ENCODE measurements around the gene RNF150.
"Not testable (repeated sequence)": the region's sequence is repeated elsewhere in the genome, so short reads cannot be mapped to it uniquely, and the experiment has no call there.

Gene RNF150

DNA sequence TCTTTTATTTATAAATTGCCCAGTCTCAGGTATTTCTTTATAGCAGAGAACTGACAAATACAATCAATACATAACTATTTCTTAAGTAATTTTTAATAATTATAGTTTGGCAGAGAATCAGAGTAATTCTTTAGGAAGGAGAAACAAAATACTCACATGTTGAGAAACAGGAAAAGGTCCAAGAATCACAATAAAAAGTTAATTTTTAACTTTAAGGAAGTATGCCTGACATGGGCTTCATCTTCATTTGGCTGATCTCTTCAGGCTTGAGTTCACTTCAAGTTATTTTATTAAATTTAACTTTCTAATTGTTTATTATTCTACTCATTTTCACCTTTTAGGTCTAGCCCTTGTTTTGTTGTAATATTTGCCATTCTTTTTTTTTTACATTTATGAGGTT is 36.1 kb upstream of the RNF150 start:
- DNase-seq (ENCODE audit: low read depth) = no peak
- no peak overlapping the region for H3K4me3 ChIP-seq (ENCODE audit: control insufficient read depth, low read depth, low read length)
- TF ChIP-seq, protein P1, sequence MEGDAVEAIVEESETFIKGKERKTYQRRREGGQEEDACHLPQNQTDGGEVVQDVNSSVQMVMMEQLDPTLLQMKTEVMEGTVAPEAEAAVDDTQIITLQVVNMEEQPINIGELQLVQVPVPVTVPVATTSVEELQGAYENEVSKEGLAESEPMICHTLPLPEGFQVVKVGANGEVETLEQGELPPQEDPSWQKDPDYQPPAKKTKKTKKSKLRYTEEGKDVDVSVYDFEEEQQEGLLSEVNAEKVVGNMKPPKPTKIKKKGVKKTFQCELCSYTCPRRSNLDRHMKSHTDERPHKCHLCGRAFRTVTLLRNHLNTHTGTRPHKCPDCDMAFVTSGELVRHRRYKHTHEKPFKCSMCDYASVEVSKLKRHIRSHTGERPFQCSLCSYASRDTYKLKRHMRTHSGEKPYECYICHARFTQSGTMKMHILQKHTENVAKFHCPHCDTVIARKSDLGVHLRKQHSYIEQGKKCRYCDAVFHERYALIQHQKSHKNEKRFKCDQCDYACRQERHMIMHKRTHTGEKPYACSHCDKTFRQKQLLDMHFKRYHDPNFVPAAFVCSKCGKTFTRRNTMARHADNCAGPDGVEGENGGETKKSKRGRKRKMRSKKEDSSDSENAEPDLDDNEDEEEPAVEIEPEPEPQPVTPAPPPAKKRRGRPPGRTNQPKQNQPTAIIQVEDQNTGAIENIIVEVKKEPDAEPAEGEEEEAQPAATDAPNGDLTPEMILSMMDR (conservative IDR thresholded peaks at IDR 0.05; ENCODE audit: control insufficient read depth, insufficient read depth, low read depth, low read length) = no peak

DNA sequence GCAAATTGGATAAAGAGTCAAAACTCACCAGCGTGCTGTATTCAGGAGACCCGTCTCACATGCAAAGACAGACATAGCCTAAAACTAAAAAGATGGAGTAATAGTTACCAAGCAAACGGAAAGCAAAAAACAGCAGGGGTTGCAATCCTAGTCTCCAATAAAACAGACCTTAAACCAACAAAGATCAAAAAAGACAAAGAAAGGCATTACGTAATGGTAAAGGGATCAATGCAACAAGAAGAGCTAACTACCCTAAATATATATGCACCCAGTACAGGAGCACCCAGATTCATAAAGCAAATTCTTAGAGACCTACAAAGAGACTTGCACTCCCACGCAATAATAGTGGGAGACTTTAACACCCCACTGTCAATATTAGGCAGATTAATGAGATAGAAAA is 31.7 kb upstream of the RNF150 start:
- not testable (repeated sequence) for DNase-seq (ENCODE audit: low read depth); H3K4me3 ChIP-seq (ENCODE audit: control insufficient read depth, low read depth, low read length)

DNA sequence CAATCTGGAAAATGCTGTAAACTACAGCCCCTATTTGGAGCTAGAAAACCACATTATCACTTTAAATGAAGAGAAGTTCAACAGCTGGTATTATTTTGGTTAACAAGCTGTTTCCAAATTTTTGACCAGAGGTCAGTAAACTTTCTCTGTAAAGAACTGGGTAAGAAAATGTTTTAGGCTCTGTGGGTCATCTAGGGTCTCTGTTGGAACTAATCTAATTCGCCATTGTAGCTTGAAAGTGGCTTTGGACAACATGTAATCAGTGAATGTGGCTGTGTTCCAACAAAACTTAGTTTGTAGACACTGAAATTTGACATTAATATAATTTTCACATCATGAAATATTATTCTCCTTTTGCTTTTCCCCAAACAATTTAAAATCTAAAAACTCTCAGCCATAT is 25.8 kb upstream of the RNF150 start:
- TF ChIP-seq, protein P1 (conservative IDR thresholded peaks at IDR 0.05; ENCODE audit: control insufficient read depth, insufficient read depth, low read depth, low read length) = no peak
- H3K4me3 ChIP-seq (ENCODE audit: control insufficient read depth, low read depth, low read length) = no peak overlapping the region

DNA sequence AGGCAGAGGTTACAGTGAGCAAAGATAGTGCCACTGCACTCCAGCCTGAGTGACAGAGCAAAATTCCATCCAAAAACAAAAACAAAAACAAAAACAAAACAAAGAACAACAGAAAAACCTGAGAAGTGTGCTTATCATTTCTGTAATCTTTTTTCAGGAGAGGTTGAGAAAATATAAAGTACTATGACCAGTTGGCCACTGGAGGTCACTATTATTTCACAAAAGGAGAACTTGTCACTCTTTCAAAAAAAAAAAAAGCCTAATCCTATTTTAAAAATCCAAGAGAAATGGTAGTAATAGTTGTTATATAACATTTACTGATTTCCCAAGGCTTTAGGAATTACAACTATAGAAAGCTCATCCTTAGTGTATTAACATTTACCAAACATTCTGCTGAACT is 24.9 kb upstream of the RNF150 start:
- no peak overlapping the region for H3K4me3 ChIP-seq (ENCODE audit: control insufficient read depth, low read depth, low read length)
- peak; percentile 51 for DNase-seq (ENCODE audit: low read depth)
- TF ChIP-seq, protein P1 (conservative IDR thresholded peaks at IDR 0.05; ENCODE audit: control insufficient read depth, insufficient read depth, low read depth, low read length) = peak; percentile 46

More for the DNA sequence above, 25.8 kb upstream of the RNF150 start:
- no peak for DNase-seq (ENCODE audit: low read depth)

DNA sequence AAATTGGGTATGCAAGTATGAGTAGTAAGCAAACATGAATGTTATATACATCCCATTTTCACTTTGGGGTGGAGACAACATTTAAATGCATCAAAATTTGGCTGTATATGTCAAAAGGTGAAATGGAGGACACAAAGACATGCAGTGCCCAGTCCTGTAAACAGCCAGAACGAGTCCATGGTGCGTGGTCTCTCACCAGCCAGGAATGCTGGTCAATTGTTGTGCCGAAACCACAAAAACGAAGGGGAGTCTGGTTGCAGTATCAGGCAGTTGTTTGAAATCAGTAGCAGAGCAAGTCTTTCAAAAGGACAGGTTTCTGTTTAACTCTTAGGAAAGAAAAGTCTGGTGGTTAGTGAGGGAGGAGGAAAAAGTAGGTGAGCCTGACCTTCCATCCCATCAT is 22.3 kb upstream of the RNF150 start:
- DNase-seq (ENCODE audit: low read depth) = no peak
- TF ChIP-seq, protein P1 (conservative IDR thresholded peaks at IDR 0.05; ENCODE audit: control insufficient read depth, insufficient read depth, low read depth, low read length) = no peak
- no peak overlapping the region for H3K4me3 ChIP-seq (ENCODE audit: control insufficient read depth, low read depth, low read length)

DNA sequence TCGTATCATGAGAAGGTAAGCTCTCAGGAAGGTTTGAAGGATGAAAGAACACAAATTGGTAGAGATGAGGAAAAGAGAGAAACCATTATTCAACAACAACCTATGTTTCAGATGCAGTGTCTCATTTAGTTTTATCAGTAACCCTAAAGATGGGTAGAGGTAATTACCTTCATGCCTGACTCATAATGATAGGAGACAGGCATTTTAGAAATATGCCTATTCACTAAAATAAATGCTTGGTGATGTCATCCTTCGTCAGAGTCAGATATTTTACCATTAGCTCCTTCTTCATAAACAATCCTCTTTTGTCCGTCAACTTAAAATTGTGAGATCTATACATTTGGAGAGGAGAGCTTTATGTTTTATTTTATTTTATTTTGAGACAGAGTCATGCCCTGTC is 21.5 kb upstream of the RNF150 start:
- no peak overlapping the region for H3K4me3 ChIP-seq (ENCODE audit: control insufficient read depth, low read depth, low read length)
- TF ChIP-seq, protein P1 (conservative IDR thresholded peaks at IDR 0.05; ENCODE audit: control insufficient read depth, insufficient read depth, low read depth, low read length) = no peak
- DNase-seq (ENCODE audit: low read depth) = no peak

DNA sequence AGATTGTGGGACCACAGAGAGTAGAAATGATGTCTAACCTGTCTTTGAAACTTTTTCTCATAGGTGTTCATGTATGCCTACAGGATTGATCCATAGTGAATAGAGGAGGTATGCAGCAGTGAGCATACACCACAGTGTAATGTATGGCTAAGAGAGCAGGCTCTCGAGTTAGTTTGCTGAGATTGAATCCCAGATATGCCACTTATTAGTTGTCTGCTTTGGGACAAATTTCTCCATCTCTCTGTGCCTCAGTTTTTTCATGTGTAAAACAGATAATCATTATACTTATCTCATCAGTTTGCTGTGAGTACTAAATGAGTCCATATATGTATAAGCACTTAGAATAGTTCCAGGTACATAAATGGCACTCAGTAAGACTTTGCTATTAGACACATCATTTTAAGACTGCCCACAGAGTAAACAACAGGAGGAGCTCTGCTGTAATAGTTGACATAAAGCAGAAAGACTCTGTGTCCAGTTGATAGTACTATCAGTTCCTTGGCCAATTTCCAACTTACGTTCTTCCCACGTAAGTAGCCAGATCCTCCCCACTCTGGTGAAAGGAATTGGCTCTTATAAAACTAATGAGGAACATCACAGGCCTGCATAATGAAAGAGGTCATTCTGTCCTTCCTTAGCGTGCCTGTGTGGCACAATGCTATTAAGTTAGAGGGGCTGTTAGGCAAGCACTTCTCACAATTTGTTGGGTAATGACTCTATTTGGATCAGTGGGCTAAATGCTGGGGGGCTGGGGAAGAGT is 20.7 kb upstream of the RNF150 start:
- no peak overlapping the region for H3K4me3 ChIP-seq (ENCODE audit: control insufficient read depth, low read depth, low read length)
- TF ChIP-seq, protein P1 (conservative IDR thresholded peaks at IDR 0.05; ENCODE audit: control insufficient read depth, insufficient read depth, low read depth, low read length) = no peak
- peak; percentile 57 for DNase-seq (ENCODE audit: low read depth)
